Esophagus (tissue), 2 donors: ENCODE results near the gene KCNQ1OT1. TPM values are rescaled to one million over a fixed set of nuclear protein-coding genes. Genes with fewer than 3 reads are reported as not detected.

Experiments
- H3K27ac ChIP-seq, 2 donors: one replicate each; pipeline ENCODE4 v1.5.1; 2013; ENCODE audit warnings: low read depth in 2 of 2, mild to moderate bottlenecking in 2 of 2, inconsistent platforms in 1 of 2, low read length in 1 of 2, moderate library complexity in 1 of 2
- H3K27me3 ChIP-seq, 2 donors: one replicate each; pipeline ENCODE4 v1.6.1; 2013; ENCODE audit warnings: low read length in 2 of 2, control low read depth in 1 of 2, mild to moderate bottlenecking in 1 of 2; ENCODE audit not compliant: insufficient read depth in 2 of 2, control insufficient read depth in 1 of 2
- H3K36me3 ChIP-seq, 2 donors: one replicate each; pipeline ENCODE4 v1.6.1; 2013; ENCODE audit warnings: low read length in 1 of 2; ENCODE audit not compliant: control insufficient read depth in 2 of 2, insufficient read depth in 2 of 2
- H3K4me1 ChIP-seq, 2 donors: one replicate each; pipeline ENCODE4 v1.6.1; 2013; ENCODE audit warnings: low read length in 1 of 2; ENCODE audit not compliant: control insufficient read depth in 2 of 2, insufficient read depth in 2 of 2
- H3K4me3 ChIP-seq, 2 donors: one replicate each; pipeline ENCODE4 v1.5.1; 2013; ENCODE audit warnings: low read length in 2 of 2, mild to moderate bottlenecking in 2 of 2, low read depth in 1 of 2, moderate library complexity in 1 of 2
- H3K9me3 ChIP-seq, 2 donors: one replicate each; pipeline ENCODE4 v1.6.1; 2013; ENCODE audit warnings: mild to moderate bottlenecking in 2 of 2, low read depth in 1 of 2, low read length in 1 of 2, moderate library complexity in 1 of 2; ENCODE audit not compliant: control insufficient read depth in 2 of 2, insufficient read depth in 1 of 2
- WGBS, 2 donors: extraction: QIAGEN DNeasy Blood & Tissue Kit; methylation state at CpG; one replicate each; pipeline ENCODE4 v1.1.7; 2013; 5-methylcytosine and 5-hydroxymethylcytosine counted together
- polyA plus RNA-seq, 2 donors: library from polyadenylated mRNA; stranded (reverse); fragments of 200-250 nt; gene quantifications; one replicate each; pipeline ENCODE4 v1.2.3, GENCODE V29; 2013
- donor health status: healthy with polysubstance abuse.
- donor health status: Bipolar disorder and iron deficiency.

Gene KCNQ1OT1
- polyA plus RNA-seq, 2 donors: 0.04 to 0.51 TPM

- H3K9me3 ChIP-seq: no peaks in the 10 kb centered on the region
- H3K4me1 ChIP-seq: peaks cover 0 to 3% of the 10 kb centered on the region in 2 donors
- H3K27me3 ChIP-seq: no peaks in the 10 kb centered on the region
- no peak overlapping the region for H3K27ac ChIP-seq
- H3K4me3 ChIP-seq: no peak overlapping the region
- H3K36me3 ChIP-seq: no peaks in the 10 kb centered on the region
- 80 to 83% methylated on average over 17 of the region's 17 CpGs for WGBS, 2 donors
Observed at GRCh38 chr11:2719831-2720590, 20.2 kb upstream of the KCNQ1OT1 start.

GRCh38 chr11:2718817-2719438 is 19.1 kb upstream of the KCNQ1OT1 start:
- peaks cover 0 to 3% of the 10 kb centered on the region in 2 donors for H3K4me1 ChIP-seq
- no peaks in the 10 kb centered on the region for H3K36me3 ChIP-seq
- H3K9me3 ChIP-seq: no peaks in the 10 kb centered on the region
- WGBS, 2 donors: 94 to 95% methylated on average over 11 of the region's 11 CpGs
- H3K4me3 ChIP-seq: no peak overlapping the region
- no peaks in the 10 kb centered on the region for H3K27me3 ChIP-seq
- H3K27ac ChIP-seq: no peak overlapping the region

GRCh38 chr11:2717561-2718325 is 17.9 kb upstream of the KCNQ1OT1 start:
- H3K36me3 ChIP-seq: no peaks in the 10 kb centered on the region
- 63 to 66% methylated on average over 22 of the region's 22 CpGs for WGBS, 2 donors
- no peak overlapping the region for H3K27ac ChIP-seq
- H3K9me3 ChIP-seq: no peaks in the 10 kb centered on the region
- H3K4me1 ChIP-seq: peaks cover 0 to 3% of the 10 kb centered on the region in 2 donors
- H3K27me3 ChIP-seq: no peaks in the 10 kb centered on the region
- H3K4me3 ChIP-seq: no peak overlapping the region

- Histone ChIP-seq H3K4me3 (no peak overlapping the region), H3K4me1 (peaks cover 0 to 3% of the 10 kb centered on the region in 2 donors), H3K27ac (no peak overlapping the region), H3K9me3 (no peaks in the 10 kb centered on the region), H3K27me3 (no peaks in the 10 kb centered on the region), H3K36me3 (no peaks in the 10 kb centered on the region)
- WGBS, 2 donors: 87 to 88% methylated on average over 14 of the region's 14 CpGs
Observed at GRCh38 chr11:2716376-2717095, 16.7 kb upstream of the KCNQ1OT1 start.

GRCh38 chr11:2715716-2716350 is 16.0 kb upstream of the KCNQ1OT1 start:
- H3K4me1 ChIP-seq: peaks cover 0 to 3% of the 10 kb centered on the region in 2 donors
- H3K4me3 ChIP-seq: no peak overlapping the region
- H3K27me3 ChIP-seq: no peaks in the 10 kb centered on the region
- WGBS, 2 donors: 91 to 94% methylated on average over 15 of the region's 15 CpGs
- H3K9me3 ChIP-seq: no peaks in the 10 kb centered on the region
- H3K27ac ChIP-seq: no peak overlapping the region
- H3K36me3 ChIP-seq: no peaks in the 10 kb centered on the region

DNA sequence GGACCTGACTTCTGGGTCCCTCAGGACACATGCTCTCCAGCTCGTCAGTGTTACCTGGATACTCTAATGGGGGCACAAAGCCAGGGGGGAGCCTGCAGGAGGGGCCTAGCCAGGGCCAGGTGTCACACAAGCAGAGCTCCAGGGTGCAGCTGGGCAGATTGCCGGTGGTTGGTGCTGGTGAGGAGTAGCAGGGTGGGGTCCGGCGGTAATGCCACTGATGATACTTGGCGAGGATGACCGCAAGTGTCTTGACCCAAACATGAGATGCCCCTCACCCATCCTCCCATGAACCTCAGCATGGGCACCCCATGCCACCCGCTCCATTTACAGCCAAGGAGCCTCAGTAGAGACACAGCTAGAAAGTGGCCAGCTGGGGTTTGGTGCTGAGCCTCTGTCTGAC is 15.1 kb upstream of the KCNQ1OT1 start:
- H3K27ac ChIP-seq: no peak overlapping the region
- no peaks in the 10 kb centered on the region for H3K27me3 ChIP-seq
- no peak overlapping the region for H3K4me3 ChIP-seq
- peaks cover 0 to 3% of the 10 kb centered on the region in 2 donors for H3K4me1 ChIP-seq
- no peaks in the 10 kb centered on the region for H3K9me3 ChIP-seq
- no peaks in the 10 kb centered on the region for H3K36me3 ChIP-seq
- 92 to 94% methylated on average over 7 of the region's 7 CpGs for WGBS, 2 donors

DNA sequence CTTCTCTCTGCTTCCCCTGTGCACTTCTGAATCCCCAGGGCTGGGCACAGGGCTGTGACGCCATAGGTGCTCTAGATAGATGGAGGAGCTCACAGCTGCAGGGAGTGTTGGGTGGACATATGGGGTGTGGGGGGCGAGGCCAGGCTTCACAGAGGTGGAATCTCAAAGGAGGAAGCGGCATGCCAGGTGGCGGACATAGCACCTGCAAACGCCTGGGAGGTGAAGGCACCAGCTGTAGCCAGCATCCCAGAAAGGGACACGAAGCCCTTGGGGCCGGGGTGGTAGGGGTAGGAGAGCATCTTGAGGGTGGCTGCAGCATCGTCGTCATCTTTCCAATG is 14.6 kb upstream of the KCNQ1OT1 start:
- 90 to 92% methylated on average over 9 of the region's 9 CpGs for WGBS, 2 donors
- H3K9me3 ChIP-seq: no peaks in the 10 kb centered on the region
- no peak overlapping the region for H3K27ac ChIP-seq
- H3K4me3 ChIP-seq: no peak overlapping the region
- H3K36me3 ChIP-seq: no peaks in the 10 kb centered on the region
- peaks cover 0 to 3% of the 10 kb centered on the region in 2 donors for H3K4me1 ChIP-seq
- no peaks in the 10 kb centered on the region for H3K27me3 ChIP-seq

GRCh38 chr11:2713661-2714462 is 14.1 kb upstream of the KCNQ1OT1 start:
- Histone ChIP-seq H3K4me1 (peaks cover 0 to 3% of the 10 kb centered on the region in 2 donors), H3K36me3 (no peaks in the 10 kb centered on the region), H3K9me3 (no peaks in the 10 kb centered on the region), H3K27ac (no peak overlapping the region), H3K4me3 (no peak overlapping the region), H3K27me3 (no peaks in the 10 kb centered on the region)
- WGBS, 2 donors: 89 to 92% methylated on average over 26 of the region's 26 CpGs
